Islet of Langerhans (tissue), 1 donor: ENCODE results near the gene RFC1.
"Not testable (repeated sequence)": the region's sequence is repeated elsewhere in the genome, so short reads cannot be mapped to it uniquely, and the experiment has no call there.

ENCODE experiments used
- FAIRE-seq: peaks from one replicate; lab custom pipeline; 2011; peaks lifted over from hg19 to GRCh38; lab: Jason Lieb, UNC

The RFC1 gene

DNA sequence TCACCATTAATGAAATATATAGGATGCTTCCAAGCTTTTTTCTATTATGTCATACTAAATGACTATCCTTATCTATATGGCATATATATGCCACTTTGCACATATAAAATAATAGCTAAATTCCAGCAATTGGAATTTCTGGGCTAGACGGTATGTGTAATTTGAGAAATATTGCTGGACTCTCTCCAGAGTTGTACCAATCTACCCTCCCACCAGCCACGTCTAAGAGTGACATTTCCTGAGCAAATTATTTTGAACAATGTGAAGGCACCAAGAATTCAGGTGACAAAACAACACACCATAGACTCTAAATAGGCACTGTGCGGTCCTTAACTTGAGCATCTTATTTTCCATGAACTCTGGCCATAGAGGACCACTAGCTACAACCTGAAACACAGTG lies 62.3 kb downstream of the RFC1 start:
- no peak for FAIRE-seq

DNA sequence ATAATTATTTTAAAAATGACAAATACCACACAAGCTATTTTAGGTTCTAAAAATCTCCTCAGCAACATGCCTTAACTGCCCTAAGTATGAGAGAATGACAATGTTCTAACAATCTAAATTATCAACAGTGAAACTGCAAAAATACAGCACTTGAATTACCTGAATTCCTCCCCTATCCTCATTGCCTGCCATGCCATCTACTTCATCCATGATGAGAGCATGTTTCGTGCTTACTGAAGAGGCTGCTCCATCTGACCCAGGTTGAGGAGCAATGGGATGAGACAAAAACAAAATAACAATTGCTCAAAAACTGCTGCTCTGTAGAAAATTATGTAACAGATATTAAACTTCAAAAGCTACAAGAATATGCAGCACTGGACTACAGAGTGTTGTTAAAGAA lies 63.3 kb downstream of the RFC1 start:
- FAIRE-seq = no peak

DNA sequence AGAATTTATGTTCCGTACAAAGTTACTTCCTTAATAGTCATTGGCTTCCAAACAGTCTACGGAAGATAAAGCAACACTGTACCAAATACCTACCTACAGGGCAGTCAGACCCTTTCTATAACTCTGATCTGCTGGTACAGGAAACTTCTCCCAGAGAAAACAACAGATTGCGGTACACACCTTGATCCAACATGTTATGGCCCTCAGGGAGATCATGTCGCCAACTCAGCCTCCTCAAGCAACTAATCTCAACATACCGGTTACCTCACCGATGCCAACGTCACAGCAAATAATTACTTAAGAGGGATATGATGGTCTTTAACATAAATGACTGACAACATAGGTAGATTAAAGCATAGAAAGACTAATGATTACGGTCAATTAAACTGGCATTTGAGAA lies 70.4 kb downstream of the RFC1 start:
- FAIRE-seq = no peak

DNA sequence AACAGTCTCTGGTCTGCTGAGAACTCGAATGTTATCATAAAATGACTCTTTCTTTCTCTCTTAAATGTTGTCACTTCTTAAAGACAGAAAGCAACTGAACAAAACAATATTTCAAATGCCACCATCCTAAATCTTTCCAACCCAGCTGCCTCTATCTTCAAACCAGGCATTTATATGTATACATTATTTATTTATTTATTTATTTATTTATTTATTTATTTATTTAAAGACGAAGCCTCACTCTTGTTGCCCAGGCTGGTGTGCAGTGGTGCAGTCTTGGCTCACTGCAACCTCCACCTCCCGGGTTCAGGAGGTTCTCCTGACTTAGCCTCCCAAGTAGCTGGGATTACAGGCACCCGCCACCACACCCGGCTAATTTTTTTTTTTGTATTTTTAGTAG lies 73.7 kb downstream of the RFC1 start:
- FAIRE-seq = not testable (repeated sequence)

DNA sequence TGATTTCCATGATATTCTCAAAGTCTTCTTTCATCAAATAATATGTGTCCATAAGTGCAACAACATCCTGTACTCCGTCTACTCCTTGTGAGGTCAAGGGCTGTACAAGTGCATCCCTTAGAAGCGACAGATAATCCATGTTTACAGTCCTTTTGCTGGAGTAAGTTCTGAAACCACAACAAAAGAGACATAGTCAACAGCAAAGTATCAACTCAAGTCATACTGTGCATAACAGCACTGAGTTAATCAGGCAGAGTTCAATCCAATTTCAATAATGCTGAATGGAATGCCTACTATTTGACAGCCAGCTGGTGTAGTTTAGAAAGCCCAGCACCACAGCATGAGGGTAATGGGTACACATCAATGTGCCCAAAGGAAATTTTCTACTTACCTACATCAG lies 74.5 kb downstream of the RFC1 start:
- no peak for FAIRE-seq

DNA sequence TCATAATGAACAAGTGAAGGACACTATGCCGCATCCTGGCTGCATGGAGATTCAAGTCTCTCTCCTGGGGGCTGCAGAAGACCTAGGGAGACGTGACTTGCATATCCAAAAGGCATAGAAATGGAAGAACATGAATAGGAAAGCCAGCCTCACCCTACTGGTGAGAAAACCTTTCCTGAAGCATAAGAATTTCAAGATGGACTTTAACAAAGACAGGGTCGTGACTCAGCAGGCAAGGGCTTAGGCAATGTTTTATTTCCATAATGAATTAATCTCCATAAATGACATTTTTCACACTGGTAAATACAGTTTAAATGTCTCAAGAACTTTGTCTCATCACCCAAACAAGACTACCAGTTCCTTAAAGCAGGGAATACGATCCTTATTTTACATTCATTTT lies 78.9 kb downstream of the RFC1 start:
- FAIRE-seq = no peak

DNA sequence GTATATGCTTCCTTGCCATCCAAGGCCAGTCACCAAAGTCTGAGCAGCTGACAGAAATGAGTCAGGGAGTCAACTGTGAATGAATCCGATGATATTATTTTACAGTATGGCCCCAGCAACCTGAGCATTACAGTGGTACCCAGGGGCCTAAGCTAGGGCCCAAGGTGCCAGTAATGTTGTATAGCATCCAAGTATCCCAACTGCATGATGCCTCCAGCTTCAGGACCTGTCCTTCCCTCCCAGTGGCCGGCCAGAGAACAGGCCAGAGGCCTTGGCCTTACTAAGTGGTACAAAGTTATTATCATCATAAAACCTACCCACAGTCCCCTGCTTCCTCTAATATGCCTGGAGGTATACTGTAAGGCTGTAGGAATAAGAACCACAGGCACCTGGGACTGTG lies 79.9 kb downstream of the RFC1 start:
- no peak for FAIRE-seq

DNA sequence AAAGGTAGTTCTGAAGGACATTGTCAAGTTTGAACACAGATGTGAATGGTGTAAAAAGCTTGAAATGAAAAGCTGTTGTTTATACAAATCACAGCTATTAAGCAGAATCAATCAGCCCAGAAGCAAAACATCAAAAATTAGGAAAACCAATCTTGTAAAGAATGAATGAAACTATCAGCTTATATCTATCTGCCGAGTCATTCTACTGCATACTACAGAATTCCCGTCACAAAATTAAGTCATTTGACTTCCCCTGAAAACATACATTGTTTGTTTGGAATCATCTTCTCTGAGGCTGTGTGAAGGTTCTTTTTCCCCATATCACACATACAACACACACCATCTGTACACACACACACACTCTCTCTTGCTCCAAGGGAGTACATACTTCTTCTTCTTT lies 80.3 kb downstream of the RFC1 start:
- FAIRE-seq = no peak

DNA sequence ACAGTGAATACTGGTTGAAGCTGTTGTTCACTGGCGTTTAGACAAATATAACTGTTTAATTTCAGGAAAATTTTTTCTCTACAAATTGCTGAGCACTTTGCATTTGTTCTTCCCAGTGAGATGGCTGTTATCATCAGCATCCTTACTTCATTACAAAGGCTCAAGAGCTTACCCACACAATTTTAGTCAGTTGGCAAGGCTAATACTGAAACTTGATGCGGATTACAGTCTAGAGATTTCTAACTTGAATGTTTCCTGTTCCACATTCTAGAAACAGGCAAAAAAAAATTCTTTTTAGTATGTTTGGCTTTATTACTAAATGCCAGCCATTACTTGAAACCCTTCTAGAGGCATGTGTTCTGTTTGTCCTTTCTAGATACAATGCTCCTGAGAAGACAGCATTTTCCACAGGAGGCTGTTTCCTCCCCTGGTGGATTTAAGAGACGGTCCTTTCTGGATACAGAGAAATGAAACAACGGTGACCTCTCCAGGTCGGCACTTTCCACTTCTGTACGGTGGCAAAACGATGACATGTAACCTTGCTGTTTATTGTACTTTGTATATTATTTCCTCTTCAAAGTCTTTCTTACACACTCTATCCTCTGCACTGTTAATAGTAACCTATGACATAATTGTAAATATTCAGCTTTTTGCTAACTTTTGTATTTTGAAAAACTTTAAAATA lies 80.9 kb downstream of the RFC1 start:
- no peak for FAIRE-seq

DNA sequence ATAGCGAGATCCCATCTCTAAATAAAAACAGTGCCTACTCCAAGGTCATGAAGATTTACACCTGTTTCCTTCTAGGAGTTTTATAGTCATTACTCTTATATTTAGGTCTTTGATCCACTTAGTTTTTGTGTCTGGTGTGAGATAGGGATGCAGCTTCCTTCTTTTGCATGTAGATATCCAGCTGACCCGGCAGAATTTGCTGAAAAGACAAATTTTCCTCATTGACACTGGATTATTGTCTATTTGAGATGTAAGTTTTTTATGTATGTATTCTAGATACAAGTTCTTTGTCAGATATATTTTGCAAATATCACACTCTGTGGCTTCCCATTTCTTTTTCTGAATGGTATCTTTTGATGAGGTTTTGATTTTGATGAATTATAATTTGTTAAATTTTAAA lies 85.4 kb downstream of the RFC1 start:
- FAIRE-seq = no peak

DNA sequence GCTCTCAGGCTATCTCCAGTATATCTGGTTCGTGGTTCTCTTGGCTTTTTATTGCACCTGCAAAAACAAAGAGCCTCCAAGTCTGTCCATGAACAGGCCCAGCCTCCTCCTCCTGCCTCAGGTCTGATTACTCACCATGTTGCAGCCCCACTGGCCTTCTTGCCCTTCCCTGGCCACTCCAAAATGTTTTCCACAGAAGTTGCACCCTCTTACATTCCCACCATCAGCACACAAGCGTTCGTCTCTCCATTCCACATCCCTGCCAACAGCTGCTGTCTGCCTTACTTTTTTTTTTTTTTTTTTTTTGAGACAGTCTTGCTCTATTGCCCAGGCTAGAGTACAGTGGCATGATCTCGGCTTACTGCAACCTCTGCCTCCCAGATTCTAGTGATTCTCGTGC lies 86.7 kb downstream of the RFC1 start:
- no peak for FAIRE-seq

DNA sequence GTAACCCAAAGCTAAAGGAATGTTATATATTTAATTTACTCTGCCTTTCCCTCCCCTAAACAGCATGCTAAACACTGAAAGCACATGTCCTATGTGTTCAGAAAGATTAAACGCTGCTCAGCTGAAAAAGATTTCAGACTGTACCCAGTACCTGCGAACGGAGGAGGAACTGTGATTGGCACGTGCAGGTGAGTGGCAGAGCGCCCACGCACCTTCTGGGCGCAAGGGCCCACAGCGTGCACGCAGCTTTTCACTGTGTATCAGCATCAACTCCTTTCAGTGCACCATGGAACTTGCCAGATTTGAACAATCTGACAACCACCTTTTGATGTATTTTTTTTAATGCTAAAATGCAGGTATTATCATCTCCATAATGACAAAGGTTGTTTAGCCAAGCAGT lies 87.7 kb downstream of the RFC1 start:
- no peak for FAIRE-seq

DNA sequence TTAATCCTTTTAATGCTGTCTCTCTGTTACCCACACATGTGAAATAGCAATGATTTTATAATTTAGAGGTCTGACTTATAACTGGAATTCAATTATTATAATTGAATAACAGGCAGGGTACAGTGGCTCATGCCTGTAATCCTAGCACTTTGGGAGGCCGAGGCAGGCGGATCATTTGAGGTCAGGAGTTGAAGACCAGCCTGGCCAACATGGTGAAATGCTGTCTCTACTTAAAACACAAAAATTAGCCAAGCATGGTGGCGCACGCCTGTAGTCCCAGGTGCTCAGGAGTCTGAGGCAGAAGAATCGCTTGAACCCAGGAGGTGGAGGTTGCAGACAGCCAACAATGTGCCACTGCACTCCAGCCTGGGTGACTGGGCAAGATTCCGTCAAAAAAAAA lies 88.5 kb downstream of the RFC1 start:
- FAIRE-seq = not testable (repeated sequence)

DNA sequence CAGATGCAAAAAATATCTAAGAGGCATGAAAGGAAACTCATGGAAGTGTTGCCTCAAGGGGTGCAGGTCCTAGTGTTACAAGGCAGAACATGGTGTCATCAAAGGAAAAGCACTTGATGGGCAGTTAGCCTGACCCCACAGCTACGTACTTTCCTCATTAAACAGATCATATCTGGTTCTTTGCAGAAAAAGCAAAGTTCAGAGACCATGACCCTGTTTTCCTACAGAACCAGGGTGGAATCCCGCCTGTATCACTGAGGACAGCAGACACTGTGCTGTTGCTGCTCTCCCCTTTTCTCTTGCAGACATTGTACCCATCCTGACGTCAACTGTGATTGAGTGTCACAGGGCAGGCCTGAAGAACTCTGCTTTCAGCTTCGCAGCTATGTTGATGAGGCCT lies 91.7 kb downstream of the RFC1 start:
- no peak for FAIRE-seq

DNA sequence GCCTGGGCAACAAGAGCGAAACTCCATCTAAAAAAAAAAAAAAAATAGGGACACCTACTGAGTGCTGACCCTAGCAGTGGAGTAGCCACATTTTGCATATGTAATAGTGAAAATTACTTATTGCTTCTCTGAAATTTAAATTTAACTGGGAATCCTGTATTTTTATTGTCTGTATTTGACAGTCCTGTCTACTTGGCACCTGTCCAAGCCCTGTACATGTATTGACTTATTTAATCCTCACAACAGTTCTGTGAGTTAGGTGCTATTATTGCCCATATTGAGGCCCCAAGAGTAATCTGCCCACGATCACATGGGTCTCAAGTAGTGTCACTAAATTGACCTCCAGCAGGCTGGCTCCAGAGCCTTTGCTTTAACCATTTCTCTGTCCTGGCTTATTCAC lies 102.3 kb downstream of the RFC1 start:
- FAIRE-seq = no peak

DNA sequence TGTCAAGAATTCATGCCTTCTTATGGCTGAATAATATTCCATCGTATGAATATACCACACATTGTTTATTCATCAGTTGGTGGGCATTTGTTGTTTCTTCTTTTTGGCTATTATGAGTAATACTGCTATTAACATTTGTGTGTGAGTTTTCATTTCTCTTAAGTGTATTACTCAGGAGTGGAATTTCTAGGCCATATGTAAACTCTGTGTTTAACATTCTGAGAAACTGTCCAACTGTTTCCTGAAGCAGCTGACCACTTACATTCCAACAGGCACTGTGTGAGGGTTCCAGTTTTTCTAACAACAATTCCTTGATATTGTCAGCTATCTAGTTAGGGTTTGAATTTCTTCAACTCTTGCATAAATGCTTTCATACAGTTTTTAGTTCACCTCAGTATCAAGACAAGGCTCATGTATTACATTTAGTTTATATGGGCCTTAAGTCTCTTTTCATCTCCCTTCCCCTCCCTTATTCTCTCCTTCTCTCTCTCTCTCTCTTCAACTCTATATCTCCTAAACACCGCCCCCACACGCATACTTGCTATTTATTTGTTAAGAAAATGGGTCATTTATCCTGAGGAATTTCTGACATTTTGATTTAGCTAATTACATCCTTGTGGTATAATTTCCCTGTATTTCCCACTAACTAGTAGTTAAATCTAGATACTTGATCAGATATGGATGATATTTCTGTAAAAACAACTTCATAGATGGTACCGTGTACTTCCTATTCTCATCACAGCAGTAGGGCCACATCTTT lies 106.4 kb downstream of the RFC1 start:
- no peak for FAIRE-seq

DNA sequence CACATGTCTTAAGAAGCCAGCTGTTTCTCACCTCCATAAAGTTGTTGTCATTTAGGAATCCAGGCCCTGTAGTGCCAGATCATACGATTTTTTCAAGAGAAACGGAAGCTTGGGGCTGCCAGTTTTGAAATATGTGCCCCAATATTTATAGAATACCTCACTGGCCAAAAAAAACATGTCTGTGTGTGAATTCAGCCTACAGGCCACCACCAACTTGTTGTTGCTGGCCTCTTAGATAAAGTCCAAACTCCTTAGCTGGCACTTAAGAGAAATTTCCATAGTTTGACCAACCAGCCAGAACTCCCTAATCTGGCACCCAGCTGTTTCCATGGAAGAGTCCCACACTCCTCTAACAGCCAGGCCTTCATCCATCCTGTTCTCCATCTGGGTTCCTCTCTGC lies 109.7 kb downstream of the RFC1 start:
- FAIRE-seq = no peak

DNA sequence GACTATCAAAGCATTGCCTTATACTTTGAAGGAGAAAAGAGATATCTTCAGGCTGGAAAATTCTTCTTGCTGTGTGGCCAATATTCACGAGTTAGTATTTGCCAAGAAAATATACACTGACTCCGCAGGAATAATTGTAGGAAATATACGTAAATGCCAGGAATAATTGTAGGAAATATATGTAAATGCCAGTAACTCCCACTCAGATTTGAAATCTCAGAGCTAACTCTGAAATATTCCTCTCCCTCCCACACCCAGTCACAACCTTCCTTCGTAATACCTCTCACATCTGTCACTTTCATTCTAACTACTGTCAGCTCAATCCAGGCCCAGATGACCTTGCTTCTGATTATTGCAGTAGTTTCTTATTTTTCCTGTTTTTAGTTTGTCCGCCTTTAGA lies 110.3 kb downstream of the RFC1 start:
- no peak for FAIRE-seq

DNA sequence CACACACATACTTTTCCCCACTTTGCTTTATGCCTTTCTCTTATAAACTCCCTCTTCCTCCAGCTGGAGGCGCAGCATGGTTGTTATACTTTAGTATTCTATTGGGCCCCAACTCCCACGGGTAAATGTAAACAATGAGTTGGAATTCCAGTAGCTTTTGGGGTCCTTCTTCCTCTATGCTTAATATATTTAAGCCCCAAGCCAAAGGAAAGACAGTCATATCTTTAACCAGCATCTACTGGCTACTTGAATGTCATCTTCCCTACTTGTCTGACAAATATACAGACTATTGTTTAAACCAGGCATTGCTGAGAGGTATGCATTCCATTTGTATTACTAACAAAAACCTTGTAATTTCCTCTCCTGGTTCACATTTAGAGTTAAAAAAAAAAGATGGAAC lies 110.9 kb downstream of the RFC1 start:
- no peak for FAIRE-seq

DNA sequence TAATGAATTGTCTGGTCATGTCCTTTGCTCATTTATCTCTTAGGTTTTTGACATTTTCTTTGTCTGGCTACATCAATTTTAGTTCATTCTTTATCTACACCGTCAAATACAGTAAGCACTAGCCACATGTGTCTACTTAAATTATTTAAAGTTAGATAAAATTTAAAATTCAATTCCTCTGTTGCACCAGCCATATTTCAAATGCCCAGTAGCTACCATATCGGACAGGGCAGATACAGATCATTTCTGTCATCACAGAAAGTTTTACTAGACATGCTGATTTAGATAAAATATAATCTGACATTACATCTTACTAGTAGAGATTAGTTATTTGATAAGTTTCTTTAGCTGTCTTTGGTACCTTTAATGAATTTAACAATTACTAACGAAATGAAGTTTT lies 122.7 kb downstream of the RFC1 start:
- FAIRE-seq = no peak
